ACC112 (cell line): ENCODE measurements around the gene KIZ.

Experiments used
- H2AFZ ChIP-seq: fragments of 200-600 bp; sonication (generic); one replicate; pipeline ENCODE4 v1.6.0; 2017; ENCODE audit warnings: antibody characterized with exemption, low read length; ENCODE audit not compliant: unreplicated experiment
- H3K27ac ChIP-seq: fragments of 200-600 bp; sonication (generic); 2 replicates; pipeline ENCODE4 v1.5.1; 2014; ENCODE audit warnings: low read depth, mild to moderate bottlenecking, antibody characterized with exemption, low read length, moderate library complexity
- H3K27me3 ChIP-seq: fragments of 200-600 bp; sonication (generic); 2 replicates; pipeline ENCODE4 v1.6.1; 2014; ENCODE audit warnings: mild to moderate bottlenecking, antibody characterized with exemption, low read length, moderate library complexity, mixed read lengths; ENCODE audit not compliant: insufficient read depth
- H3K36me3 ChIP-seq: fragments of 200-600 bp; sonication (generic); 2 replicates; pipeline ENCODE4 v1.6.1; 2016; ENCODE audit warnings: mild to moderate bottlenecking, antibody characterized with exemption, low read length, moderate library complexity, mixed read lengths; ENCODE audit not compliant: insufficient read depth
- H3K4me1 ChIP-seq: fragments of 200-600 bp; sonication (generic); one replicate; pipeline ENCODE4 v1.6.1; 2016; ENCODE audit warnings: low read length, mixed read lengths; ENCODE audit not compliant: insufficient read depth, unreplicated experiment, control insufficient read depth
- H3K4me3 ChIP-seq: fragments of 200-600 bp; sonication (generic); 2 replicates; pipeline ENCODE4 v1.5.1; 2014; ENCODE audit warnings: mild to moderate bottlenecking, low read depth, low read length
- H3K79me2 ChIP-seq: fragments of 200-600 bp; sonication (generic); one replicate; pipeline ENCODE4 v1.6.0; 2016; ENCODE audit warnings: low read length; ENCODE audit not compliant: control insufficient read depth, unreplicated experiment, insufficient read depth

KIZ gene

GRCh38 chr20:21203088-21203656 lies 77.3 kb downstream of the KIZ start:
- H3K27ac ChIP-seq = no peak overlapping the region
- H3K79me2 ChIP-seq = no peaks in the 10 kb centered on the region

GRCh38 chr20:21206584-21206983 lies 80.7 kb downstream of the KIZ start:
- Histone ChIP-seq H2AFZ (no peak overlapping the region), H3K27me3 (no peaks in the 10 kb centered on the region), H3K36me3 (no peaks in the 10 kb centered on the region), H3K79me2 (no peaks in the 10 kb centered on the region), H3K27ac (no peak overlapping the region), H3K4me1 (no peaks in the 10 kb centered on the region), H3K4me3 (no peak overlapping the region)

More at GRCh38 chr20:21203088-21203656, 77.3 kb downstream of the KIZ start:
- no peaks in the 10 kb centered on the region for H3K4me1 ChIP-seq
- no peaks in the 10 kb centered on the region for H3K36me3 ChIP-seq
- no peak overlapping the region for H3K4me3 ChIP-seq
- no peaks in the 10 kb centered on the region for H3K27me3 ChIP-seq
- no peak overlapping the region for H2AFZ ChIP-seq

GRCh38 chr20:21208999-21209398 lies 83.1 kb downstream of the KIZ start:
- Histone ChIP-seq H3K4me1 (no peaks in the 10 kb centered on the region), H2AFZ (no peak overlapping the region), H3K4me3 (no peak overlapping the region), H3K36me3 (no peaks in the 10 kb centered on the region), H3K79me2 (no peaks in the 10 kb centered on the region), H3K27ac (no peak overlapping the region), H3K27me3 (no peaks in the 10 kb centered on the region)

- no peaks in the 10 kb centered on the region for H3K79me2 ChIP-seq
- no peaks in the 10 kb centered on the region for H3K36me3 ChIP-seq
- no peaks in the 10 kb centered on the region for H3K4me1 ChIP-seq
- no peak overlapping the region for H3K4me3 ChIP-seq
- H3K27ac ChIP-seq = no peak overlapping the region
- H3K27me3 ChIP-seq = no peaks in the 10 kb centered on the region
- H2AFZ ChIP-seq = no peak overlapping the region
Observed at GRCh38 chr20:21209668-21210067, 83.8 kb downstream of the KIZ start.

GRCh38 chr20:21213691-21214090 lies 87.8 kb downstream of the KIZ start:
- no peaks in the 10 kb centered on the region for H3K27me3 ChIP-seq
- no peak overlapping the region for H3K27ac ChIP-seq
- H2AFZ ChIP-seq = no peak overlapping the region
- H3K36me3 ChIP-seq = no peaks in the 10 kb centered on the region
- no peak overlapping the region for H3K4me3 ChIP-seq
- H3K79me2 ChIP-seq = no peaks in the 10 kb centered on the region
- H3K4me1 ChIP-seq = no peaks in the 10 kb centered on the region

GRCh38 chr20:21214431-21214830 lies 88.5 kb downstream of the KIZ start:
- no peaks in the 10 kb centered on the region for H3K79me2 ChIP-seq
- H3K27me3 ChIP-seq = no peaks in the 10 kb centered on the region
- H2AFZ ChIP-seq = no peak overlapping the region
- no peak overlapping the region for H3K27ac ChIP-seq
- H3K4me3 ChIP-seq = no peak overlapping the region
- H3K4me1 ChIP-seq = no peaks in the 10 kb centered on the region
- no peaks in the 10 kb centered on the region for H3K36me3 ChIP-seq

- H2AFZ ChIP-seq = no peak overlapping the region
- no peak overlapping the region for H3K27ac ChIP-seq
Observed at GRCh38 chr20:21219686-21220085, 93.8 kb downstream of the KIZ start.

GRCh38 chr20:21224217-21224616 lies 98.3 kb downstream of the KIZ start:
- no peak overlapping the region for H3K4me3 ChIP-seq
- H2AFZ ChIP-seq = no peak overlapping the region
- no peaks in the 10 kb centered on the region for H3K36me3 ChIP-seq
- H3K27me3 ChIP-seq = no peaks in the 10 kb centered on the region
- no peaks in the 10 kb centered on the region for H3K79me2 ChIP-seq
- H3K27ac ChIP-seq = no peak overlapping the region
- no peaks in the 10 kb centered on the region for H3K4me1 ChIP-seq

More at GRCh38 chr20:21219686-21220085, 93.8 kb downstream of the KIZ start:
- no peaks in the 10 kb centered on the region for H3K27me3 ChIP-seq
- no peaks in the 10 kb centered on the region for H3K36me3 ChIP-seq
- H3K4me3 ChIP-seq = no peak overlapping the region
- H3K79me2 ChIP-seq = no peaks in the 10 kb centered on the region
- no peaks in the 10 kb centered on the region for H3K4me1 ChIP-seq

GRCh38 chr20:21225215-21225947 lies 99.5 kb downstream of the KIZ start:
- Histone ChIP-seq H3K36me3 (no peaks in the 10 kb centered on the region), H3K27me3 (no peaks in the 10 kb centered on the region), H3K4me3 (0 out of 2 replicates have a peak overlapping the region, but pooled peaks have one; percentile 15), H2AFZ (no peak overlapping the region), H3K4me1 (no peaks in the 10 kb centered on the region), H3K27ac (no peak overlapping the region), H3K79me2 (no peaks in the 10 kb centered on the region)

- Histone ChIP-seq H3K4me3 (no peak overlapping the region), H3K27ac (no peak overlapping the region), H3K27me3 (no peaks in the 10 kb centered on the region), H3K79me2 (no peaks in the 10 kb centered on the region), H3K36me3 (no peaks in the 10 kb centered on the region), H2AFZ (no peak overlapping the region), H3K4me1 (no peaks in the 10 kb centered on the region)
Observed at GRCh38 chr20:21228511-21228910, 102.6 kb downstream of the KIZ start.

GRCh38 chr20:21229163-21229562 lies 103.3 kb downstream of the KIZ start:
- no peaks in the 10 kb centered on the region for H3K36me3 ChIP-seq
- no peaks in the 10 kb centered on the region for H3K4me1 ChIP-seq
- H3K79me2 ChIP-seq = no peaks in the 10 kb centered on the region
- no peak overlapping the region for H3K27ac ChIP-seq
- H3K4me3 ChIP-seq = no peak overlapping the region
- no peak overlapping the region for H2AFZ ChIP-seq
- H3K27me3 ChIP-seq = no peaks in the 10 kb centered on the region
